Measurements from ENCODE around the gene CA14.

CA14 gene

GRCh38 chr1:150269451-150269850 is 11.9 kb downstream of the CA14 start:
- TF ChIP-seq CTCF (IDR thresholded peaks at IDR 0.05; ENCODE audit: control insufficient read depth, extremely low read depth, insufficient read depth): no peak
- DNase-seq (ENCODE audit: low read depth): no peak
- H3K4me3 ChIP-seq (ENCODE audit: low read depth, low read length): peak overlapping the region; percentile 98

GRCh38 chr1:150271291-150271959 is 13.9 kb downstream of the CA14 start:
- H3K4me3 ChIP-seq (ENCODE audit: low read depth, low read length): no peak overlapping the region
- no peak for DNase-seq (ENCODE audit: low read depth)
- TF ChIP-seq CTCF (IDR thresholded peaks at IDR 0.05; ENCODE audit: control insufficient read depth, extremely low read depth, insufficient read depth): no peak

DNA sequence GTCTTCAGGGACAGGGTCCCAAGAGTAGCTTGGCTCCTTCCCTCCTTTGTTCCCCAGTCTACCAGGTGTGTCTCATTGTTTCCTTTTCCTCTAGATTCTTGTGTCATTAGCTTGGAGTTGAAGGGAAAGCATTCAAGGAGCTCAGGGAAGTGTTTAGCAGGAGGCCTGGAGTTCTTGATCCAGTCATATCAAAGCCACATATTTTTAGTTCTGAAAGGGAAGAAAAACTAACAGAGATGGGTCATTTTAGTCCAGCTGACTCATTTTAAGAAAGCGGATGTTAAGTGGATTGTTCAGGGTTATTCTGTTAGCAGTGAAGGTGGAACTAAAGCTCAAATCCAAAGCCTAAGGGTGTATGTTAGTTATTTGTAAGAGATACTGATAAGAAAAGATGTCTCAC is 15.7 kb downstream of the CA14 start:
- no peak for DNase-seq (ENCODE audit: low read depth)
- no peak overlapping the region for H3K4me3 ChIP-seq (ENCODE audit: low read depth, low read length)
- no peak for TF ChIP-seq CTCF (IDR thresholded peaks at IDR 0.05; ENCODE audit: control insufficient read depth, extremely low read depth, insufficient read depth)

DNA sequence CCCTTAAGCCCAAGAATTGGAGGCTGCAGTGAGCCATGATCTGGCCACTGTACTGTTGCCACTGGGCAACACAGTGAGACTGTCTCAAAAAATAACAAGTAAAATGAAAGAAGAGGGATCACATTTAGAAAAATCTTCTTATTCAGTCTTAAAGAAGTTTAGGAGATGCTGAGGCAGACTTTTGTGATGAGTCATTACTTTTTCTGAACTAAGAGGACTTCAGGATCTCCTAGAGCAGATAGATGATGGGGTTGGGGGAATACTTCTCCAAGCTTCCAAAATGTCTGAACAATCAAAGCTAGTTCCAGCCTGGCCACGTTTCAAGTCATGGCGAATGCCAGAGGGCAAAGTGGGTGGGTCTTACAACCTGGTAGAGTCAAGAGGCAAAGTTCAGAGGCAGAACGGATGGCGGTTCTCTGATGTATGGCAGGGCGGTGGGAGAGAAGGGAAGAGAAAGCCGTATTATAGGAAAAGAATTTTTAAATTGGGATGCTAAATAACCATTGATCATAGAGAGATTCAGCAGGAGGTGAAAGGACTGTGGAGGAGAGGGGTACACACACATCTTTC is 22.6 kb downstream of the CA14 start:
- no peak overlapping the region for H3K4me3 ChIP-seq (ENCODE audit: low read depth, low read length)
- TF ChIP-seq CTCF (IDR thresholded peaks at IDR 0.05; ENCODE audit: control insufficient read depth, extremely low read depth, insufficient read depth): no peak
- no peak for DNase-seq (ENCODE audit: low read depth)

- DNase-seq (ENCODE audit: low read depth): no peak
- TF ChIP-seq CTCF (IDR thresholded peaks at IDR 0.05; ENCODE audit: control insufficient read depth, extremely low read depth, insufficient read depth): peak; percentile 66
- peak overlapping the region; percentile 72 for H3K4me3 ChIP-seq (ENCODE audit: low read depth, low read length)
These were observed 23.7 kb downstream of the CA14 start for GRCh38 chr1:150281221-150281757.

DNA sequence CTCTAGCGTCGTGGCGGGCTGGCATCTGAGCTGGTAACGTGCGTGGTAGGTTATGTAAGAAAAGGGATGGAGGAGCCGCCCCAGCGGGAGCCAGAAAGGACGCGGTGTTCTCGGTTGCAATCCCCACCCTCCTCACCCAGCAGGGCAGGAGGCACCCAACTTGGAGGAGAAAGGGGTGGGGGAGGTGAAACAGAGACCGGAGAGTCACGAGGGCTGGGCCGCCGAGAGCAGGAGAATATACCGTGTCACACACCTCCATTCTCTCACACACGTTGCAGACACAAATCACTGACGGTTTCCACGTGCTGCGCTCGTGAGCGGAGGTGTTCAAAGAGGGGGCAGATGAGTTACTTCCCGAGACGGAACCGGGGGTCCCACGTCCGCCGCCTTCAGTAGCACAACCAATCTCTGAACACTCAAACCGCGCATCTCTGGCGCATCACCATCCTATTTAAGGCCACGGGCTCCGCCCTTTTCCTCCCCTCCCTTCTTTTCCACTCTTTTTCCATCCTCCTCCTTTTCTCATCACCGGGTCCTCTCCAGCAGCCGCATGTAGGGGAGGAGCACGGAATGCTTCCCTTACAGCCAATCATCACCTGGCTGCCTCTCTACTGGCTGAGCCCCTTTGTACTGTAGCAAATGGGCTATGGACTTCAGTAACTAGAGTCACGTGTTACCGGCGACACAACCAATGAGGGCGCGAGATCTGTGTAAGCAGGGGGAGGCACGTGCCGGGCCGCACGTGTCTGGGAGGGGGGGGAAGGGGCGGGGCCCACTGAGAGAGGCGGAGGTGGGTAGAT is 24.4 kb downstream of the CA14 start, which contains the start of gene CIART:
Gene CIART, plus strand, starts transcription at position 797 of the 800 bp plus-strand sequence. CDS start 714 bp downstream, outside the sequence.
- H3K4me3 ChIP-seq (ENCODE audit: low read depth, low read length): peak within 1 kb of the TSS; percentile 72
- peak; percentile 100 for DNase-seq (ENCODE audit: low read depth)
- no peak for TF ChIP-seq CTCF (IDR thresholded peaks at IDR 0.05; ENCODE audit: control insufficient read depth, extremely low read depth, insufficient read depth)
